ENCODE measurements around the gene TMEM33.

TMEM33 gene

DNA sequence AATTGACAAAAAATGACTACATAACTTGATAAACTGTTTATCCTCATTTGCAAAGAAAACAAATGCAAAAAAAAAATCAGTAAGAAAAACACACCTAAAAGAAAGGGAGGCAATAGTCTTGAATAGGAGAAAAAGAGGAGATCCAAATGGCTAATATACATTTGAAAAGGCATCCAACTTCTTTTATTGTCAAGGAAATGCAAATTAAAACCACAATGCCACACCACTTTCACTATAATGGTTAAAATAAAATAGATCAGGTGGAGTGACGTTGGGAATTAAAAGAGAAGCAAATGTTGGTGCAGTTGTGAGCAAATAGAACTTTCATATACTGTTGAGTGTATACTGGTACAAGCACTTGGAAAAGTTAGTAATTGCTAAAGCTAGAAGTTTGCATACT, 49.9 kb downstream of the TMEM33 start:
- CTCF ChIA-PET: no interaction called here
- H3K4me3 ChIP-seq (ENCODE audit: low read depth, low read length): no peak overlapping the region
- POLR2A ChIA-PET: no interaction called here
- no peak for TF ChIP-seq CTCF (IDR thresholded peaks at IDR 0.05; ENCODE audit: insufficient read depth, low read length, missing control alignments)
- DNase-seq (ENCODE audit: low read depth, low spot score): no peak

DNA sequence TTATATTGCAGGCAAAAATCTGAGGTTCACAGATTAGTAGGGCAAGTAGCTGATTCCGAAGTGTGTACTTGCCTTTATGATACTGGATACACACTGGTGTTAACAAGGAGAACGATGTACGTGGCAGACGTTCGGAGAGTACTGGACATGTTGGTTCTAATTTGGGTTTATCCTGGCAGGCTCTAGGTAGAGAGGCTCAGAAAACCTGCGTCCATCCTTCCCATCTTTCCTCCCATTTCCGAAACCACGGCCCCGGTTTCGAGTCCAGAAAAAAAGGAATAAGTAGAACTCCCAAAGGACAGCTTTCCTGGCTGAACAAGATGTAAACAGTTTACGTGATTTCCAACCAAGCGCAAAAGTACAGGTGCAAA, 54.8 kb downstream of the TMEM33 start:
- TF ChIP-seq CTCF (IDR thresholded peaks at IDR 0.05; ENCODE audit: insufficient read depth, low read length, missing control alignments): no peak
- POLR2A ChIA-PET: interaction anchor here (1.0 to 1.8 kb wide), 4 partner anchors 11 to 55 kb away, joined by 3 to 6 read pairs (median 3); partner anchors contain the start of gene TMEM33

GRCh38 chr4:41990365-41991111, 55.3 kb downstream of the TMEM33 start, which contains the start of gene SLC30A9:
SLC30A9 (plus strand) TSS chr4:41990530; CDS start chr4:41990652, 122 bp downstream.
- DNase-seq (ENCODE audit: low read depth, low spot score): peak; percentile 59
- peak within 1 kb of the TSS; percentile 91 for H3K4me3 ChIP-seq (ENCODE audit: low read depth, low read length)
- CTCF ChIA-PET: interaction anchor here (0.9 to 2.0 kb wide), 3 partner anchors 11 to 55 kb away, joined by 3 to 6 read pairs (median 4); partner anchors contain the start of gene TMEM33
- POLR2A ChIA-PET: interaction anchor here (1.0 to 1.8 kb wide), 4 partner anchors 10 to 55 kb away, joined by 3 to 6 read pairs (median 3); partner anchors contain the start of gene TMEM33
- peak; percentile 58 for TF ChIP-seq CTCF (IDR thresholded peaks at IDR 0.05; ENCODE audit: insufficient read depth, low read length, missing control alignments)

More for the DNA sequence above, 54.8 kb downstream of the TMEM33 start:
- CTCF ChIA-PET: interaction anchor here (0.9 to 2.0 kb wide), 3 partner anchors 11 to 54 kb away, joined by 3 to 6 read pairs (median 4); partner anchors contain the start of gene TMEM33
- no peak for DNase-seq (ENCODE audit: low read depth, low spot score)
- H3K4me3 ChIP-seq (ENCODE audit: low read depth, low read length): peak overlapping the region; percentile 91

DNA sequence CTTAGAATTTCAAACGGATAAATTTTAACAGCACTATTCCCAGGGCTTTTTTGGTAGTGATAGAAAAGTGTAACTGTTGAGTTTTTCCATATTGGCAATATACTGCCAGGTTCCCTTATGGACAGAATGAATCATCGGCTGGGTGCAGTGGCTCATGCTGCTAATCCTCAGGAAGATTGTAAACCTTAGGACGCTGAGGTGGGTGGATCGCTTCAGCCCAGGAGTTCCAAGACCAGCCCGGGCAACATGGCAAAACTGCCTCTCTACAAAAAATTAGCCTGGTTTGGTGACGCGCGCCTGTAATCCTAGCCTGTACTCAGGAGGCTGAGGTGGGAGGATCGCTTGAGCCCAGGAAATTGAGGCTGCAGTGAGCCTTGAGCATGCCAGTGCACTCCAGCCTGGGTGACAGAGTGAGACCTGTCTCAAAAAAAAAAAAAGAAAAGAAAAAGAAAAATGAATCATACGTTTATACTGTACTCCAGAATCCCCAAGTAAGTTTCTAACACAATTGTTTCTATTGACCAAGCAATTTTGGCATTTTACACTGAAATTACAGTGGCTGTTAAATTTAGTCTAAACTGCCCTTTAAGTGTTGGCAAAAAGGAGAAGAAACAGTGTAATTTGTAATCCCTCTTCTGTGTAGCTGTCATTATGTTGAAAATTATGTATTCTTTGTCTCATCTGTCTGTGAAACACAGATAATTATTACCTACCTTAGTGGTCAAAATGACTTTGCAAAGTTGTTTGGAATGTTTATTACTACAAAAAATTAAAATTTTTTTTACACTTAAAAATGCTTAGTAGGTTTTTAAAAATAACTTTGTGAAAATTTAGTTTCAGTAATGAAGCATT, 56.9 kb downstream of the TMEM33 start:
- H3K4me3 ChIP-seq (ENCODE audit: low read depth, low read length): peak overlapping the region; percentile 91
- ChIA-PET CTCF (interaction anchor here (2.0 kb wide), 1 partner anchor 9 kb away, joined by 6 read pairs; no protein-coding TSS in a partner anchor), POLR2A (no interaction called here)
- no peak for DNase-seq (ENCODE audit: low read depth, low spot score)
- TF ChIP-seq CTCF (IDR thresholded peaks at IDR 0.05; ENCODE audit: insufficient read depth, low read length, missing control alignments): no peak

DNA sequence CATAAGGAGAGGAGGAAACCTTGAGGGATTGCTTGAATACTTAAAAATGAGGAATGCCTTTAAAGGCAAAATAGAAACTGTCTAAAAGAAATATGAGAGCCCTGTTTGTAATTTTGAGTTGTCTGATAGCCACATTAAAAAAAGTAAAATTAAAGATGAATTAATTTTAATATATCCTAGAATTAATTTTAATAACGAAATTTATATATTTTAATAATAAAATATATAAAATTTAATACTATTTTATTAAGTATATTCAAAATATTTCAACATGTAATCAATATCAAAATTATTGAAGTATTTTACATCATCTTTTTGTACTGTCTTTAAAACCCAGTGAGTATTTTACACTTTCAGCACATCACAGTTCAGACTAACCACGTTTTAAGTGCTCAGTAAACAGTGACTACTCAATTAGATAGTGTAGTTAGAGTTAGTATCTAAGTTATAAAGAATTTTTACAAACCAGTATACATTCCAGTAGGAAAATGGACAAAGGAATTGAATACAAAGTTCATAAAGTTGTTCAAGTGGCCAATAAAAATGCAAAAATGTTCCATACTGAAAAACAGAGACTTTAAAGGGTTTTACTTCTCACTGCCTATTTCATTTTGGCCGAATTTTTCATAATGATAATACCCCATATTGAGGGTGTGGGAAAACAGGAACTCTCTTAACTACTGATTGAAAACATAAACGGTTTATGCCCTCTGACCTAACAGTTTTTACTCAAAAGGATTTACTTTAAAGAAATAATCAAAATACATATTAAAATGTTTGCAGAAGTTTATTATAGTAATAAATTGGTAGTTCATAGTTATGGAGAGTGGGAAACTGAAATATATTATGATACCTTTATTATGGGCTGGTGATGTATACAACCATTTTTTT, 58.0 kb downstream of the TMEM33 start:
- DNase-seq (ENCODE audit: low read depth, low spot score): no peak
- ChIA-PET POLR2A (no interaction called here), CTCF (no interaction called here)
- no peak overlapping the region for H3K4me3 ChIP-seq (ENCODE audit: low read depth, low read length)
- no peak for TF ChIP-seq CTCF (IDR thresholded peaks at IDR 0.05; ENCODE audit: insufficient read depth, low read length, missing control alignments)

Measured in AG04449 (cell line).